Measurements from ENCODE around the gene JADE2.

Gene JADE2

DNA sequence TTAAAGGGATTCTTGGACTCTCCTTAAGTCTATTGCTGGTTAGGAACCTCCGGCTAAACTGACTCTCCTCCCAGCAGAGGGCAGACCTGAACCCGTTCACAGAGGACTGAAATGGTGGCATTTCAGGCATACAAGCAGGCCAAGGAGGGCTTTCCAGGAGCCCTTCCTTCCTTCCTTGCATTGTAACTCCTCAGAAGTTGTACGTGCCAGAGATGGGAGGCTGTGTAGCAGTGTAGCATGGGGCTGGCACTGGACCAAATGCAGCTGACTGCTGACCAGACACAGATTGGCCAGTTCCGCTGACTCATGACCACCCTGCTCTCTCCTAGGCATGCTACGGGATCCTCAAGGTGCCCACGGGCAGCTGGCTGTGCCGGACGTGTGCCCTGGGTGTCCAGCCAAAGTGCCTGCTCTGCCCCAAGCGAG lies 36.4 kb downstream of the JADE2 start:
- no peak overlapping the region for H3K4me3 ChIP-seq (ENCODE audit: low read depth, low read length)
- TF ChIP-seq, protein P1, sequence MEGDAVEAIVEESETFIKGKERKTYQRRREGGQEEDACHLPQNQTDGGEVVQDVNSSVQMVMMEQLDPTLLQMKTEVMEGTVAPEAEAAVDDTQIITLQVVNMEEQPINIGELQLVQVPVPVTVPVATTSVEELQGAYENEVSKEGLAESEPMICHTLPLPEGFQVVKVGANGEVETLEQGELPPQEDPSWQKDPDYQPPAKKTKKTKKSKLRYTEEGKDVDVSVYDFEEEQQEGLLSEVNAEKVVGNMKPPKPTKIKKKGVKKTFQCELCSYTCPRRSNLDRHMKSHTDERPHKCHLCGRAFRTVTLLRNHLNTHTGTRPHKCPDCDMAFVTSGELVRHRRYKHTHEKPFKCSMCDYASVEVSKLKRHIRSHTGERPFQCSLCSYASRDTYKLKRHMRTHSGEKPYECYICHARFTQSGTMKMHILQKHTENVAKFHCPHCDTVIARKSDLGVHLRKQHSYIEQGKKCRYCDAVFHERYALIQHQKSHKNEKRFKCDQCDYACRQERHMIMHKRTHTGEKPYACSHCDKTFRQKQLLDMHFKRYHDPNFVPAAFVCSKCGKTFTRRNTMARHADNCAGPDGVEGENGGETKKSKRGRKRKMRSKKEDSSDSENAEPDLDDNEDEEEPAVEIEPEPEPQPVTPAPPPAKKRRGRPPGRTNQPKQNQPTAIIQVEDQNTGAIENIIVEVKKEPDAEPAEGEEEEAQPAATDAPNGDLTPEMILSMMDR (IDR thresholded peaks at IDR 0.05; ENCODE audit: low read depth, low read length, missing control alignments), result peak; percentile 13
- no peak for DNase-seq (ENCODE audit: low read depth)

DNA sequence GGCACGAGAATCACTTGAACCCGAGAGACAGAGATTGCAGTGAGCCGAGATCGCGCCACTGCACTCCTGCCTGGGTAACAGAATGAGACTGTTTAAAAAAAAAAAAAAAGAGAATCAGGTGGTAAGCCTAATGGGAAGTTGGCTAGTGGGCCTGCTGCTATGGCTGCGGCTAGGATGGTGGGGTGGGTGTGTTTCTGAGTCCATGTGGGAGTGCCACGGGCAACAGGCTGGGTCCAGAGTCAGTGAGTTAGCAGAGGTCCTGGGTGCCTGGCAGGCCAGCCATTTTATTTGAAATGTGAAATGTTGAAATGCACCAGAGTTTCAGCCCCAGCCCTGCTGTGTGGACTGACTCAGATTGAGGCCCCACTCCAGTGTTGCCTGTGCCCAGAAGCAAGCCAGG lies 37.8 kb downstream of the JADE2 start:
- TF ChIP-seq, protein P1 (IDR thresholded peaks at IDR 0.05; ENCODE audit: low read depth, low read length, missing control alignments), result no peak
- DNase-seq (ENCODE audit: low read depth), result no peak
- no peak overlapping the region for H3K4me3 ChIP-seq (ENCODE audit: low read depth, low read length)

DNA sequence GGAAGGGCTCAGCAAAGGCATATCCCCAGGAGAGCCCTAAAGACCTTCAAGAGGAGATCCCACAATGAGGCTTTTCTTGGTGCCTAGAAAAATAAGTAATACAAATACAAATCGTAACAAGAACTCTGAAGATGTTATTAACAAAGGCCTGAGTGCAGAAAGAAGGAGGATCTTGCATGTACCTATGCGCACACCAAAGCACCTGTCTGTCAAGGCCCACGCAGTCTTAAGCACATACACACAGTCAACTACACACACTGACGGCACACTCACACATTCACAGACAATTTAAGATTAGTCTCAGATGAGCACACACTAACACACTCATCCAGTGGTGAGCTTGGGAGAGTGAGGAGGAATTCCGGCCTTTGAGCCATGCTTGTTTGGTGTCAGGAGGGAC lies 38.5 kb downstream of the JADE2 start:
- no peak for DNase-seq (ENCODE audit: low read depth)
- TF ChIP-seq, protein P1 (IDR thresholded peaks at IDR 0.05; ENCODE audit: low read depth, low read length, missing control alignments), result no peak

DNA sequence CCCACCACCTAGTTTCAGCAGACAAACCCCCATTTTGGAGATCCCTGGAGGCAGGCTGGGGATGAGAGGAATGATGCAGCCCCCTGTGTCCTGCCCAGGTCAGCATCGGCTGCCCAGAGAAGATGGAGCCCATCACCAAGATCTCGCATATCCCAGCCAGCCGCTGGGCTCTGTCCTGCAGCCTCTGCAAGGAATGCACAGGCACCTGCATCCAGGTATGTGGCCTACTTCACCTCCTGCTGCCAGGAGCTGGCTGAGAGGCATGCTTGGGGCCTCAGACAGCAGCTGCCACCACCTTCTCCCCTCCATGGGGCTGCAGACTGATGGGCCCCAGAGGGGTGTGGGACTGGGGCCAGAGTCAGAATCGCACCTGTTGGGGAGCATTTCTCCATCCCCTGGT lies 38.9 kb downstream of the JADE2 start:
- TF ChIP-seq, protein P1 (IDR thresholded peaks at IDR 0.05; ENCODE audit: low read depth, low read length, missing control alignments), result no peak
- DNase-seq (ENCODE audit: low read depth), result no peak
- H3K4me3 ChIP-seq (ENCODE audit: low read depth, low read length), result no peak overlapping the region

More for the DNA sequence above, 38.5 kb downstream of the JADE2 start:
- no peak overlapping the region for H3K4me3 ChIP-seq (ENCODE audit: low read depth, low read length)

DNA sequence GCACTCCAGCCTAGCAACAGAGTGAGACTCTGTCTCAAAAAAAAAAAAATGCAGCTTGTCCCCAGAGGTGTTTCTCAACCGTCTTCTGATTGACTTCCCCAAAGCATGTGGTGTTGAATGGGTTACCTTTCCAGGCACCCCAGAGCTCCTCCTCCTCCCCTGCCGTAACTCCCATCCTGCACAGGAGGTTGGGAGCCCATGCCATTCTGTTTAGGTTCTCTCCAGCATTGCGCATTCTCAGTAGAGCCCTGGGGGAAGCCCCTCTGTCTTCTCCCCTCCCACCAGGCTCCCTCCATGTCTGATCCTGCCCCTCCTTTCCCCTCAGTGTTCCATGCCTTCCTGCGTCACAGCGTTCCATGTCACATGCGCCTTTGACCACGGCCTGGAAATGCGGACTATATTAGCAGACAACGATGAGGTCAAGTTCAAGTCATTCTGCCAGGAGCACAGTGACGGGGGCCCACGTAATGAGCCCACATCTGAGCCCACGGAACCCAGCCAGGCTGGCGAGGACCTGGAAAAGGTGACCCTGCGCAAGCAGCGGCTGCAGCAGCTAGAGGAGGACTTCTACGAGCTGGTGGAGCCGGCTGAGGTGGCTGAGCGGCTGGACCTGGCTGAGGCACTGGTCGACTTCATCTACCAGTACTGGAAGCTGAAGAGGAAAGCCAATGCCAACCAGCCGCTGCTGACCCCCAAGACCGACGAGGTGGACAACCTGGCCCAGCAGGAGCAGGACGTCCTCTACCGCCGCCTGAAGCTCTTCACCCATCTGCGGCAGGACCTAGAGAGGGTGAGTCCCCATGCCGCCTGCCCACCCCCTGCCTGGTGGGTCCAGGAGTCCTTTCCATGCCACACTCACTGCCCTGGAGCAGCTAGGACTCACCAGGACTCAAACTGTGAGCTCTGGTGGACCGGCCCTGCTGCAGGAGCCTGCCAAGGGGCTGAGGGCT lies 40.6 kb downstream of the JADE2 start:
- H3K4me3 ChIP-seq (ENCODE audit: low read depth, low read length), result no peak overlapping the region
- DNase-seq (ENCODE audit: low read depth), result no peak
- TF ChIP-seq, protein P1 (IDR thresholded peaks at IDR 0.05; ENCODE audit: low read depth, low read length, missing control alignments), result no peak

DNA sequence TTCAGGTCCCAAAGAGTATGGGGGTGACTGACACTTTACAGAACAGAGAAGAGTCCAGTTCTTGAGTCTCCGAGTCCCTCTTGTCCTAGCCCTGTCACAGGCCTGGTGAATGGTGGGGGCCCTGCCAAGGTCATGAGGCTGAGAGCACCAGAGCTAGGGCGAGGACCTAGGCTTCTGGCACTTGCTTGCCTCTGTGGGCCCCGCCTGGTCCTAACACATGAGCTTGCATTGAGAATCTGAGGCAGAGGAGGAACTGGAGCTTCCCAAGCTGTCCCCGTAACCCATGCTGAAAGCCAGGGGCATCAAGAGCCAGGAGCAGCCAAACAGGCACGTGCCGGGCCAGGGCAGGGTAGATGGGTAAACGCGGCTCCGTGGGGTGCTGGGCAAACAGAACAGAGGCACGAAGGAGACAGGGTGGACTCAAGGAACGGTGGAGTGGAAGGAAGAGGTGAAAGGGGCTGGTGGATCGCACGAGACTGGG lies 41.3 kb downstream of the JADE2 start:
- DNase-seq (ENCODE audit: low read depth), result no peak
- no peak overlapping the region for H3K4me3 ChIP-seq (ENCODE audit: low read depth, low read length)
- TF ChIP-seq, protein P1 (IDR thresholded peaks at IDR 0.05; ENCODE audit: low read depth, low read length, missing control alignments), result no peak
